Neural progenitor cell (in vitro differentiated cells): ENCODE data around the gene OR6C6. TPM values are rescaled to one million over a fixed set of nuclear protein-coding genes. Genes with fewer than 3 reads are reported as not detected.
"Not testable (repeated sequence)": the region's sequence is repeated elsewhere in the genome, so short reads cannot be mapped to it uniquely, and the experiment has no call there.

Experiments used
- DNase-seq: peaks from one replicate; pipeline ENCODE4 v3.0.0-alpha.2; 2016; ENCODE audit warnings: low spot score
- H2AFZ ChIP-seq: fragments of 200-600 bp; sonication (generic); replicated peaks from 2 replicates; pipeline ENCODE4 v1.6.1; 2016; ENCODE audit warnings: antibody characterized with exemption
- H3F3A ChIP-seq: fragments of 200-600 bp; sonication (generic); 2 replicates; pipeline ENCODE4 v1.6.1; 2016; ENCODE audit warnings: antibody characterized with exemption, low read depth
- H3K27ac ChIP-seq: fragments of 200-600 bp; sonication (generic); 2 replicates; pipeline ENCODE4 v1.5.1; 2016; ENCODE audit warnings: mild to moderate bottlenecking
- H3K27me3 ChIP-seq: fragments of 200-600 bp; sonication (generic); 2 replicates; pipeline ENCODE4 v1.6.1; 2016; ENCODE audit warnings: mild to moderate bottlenecking, moderate library complexity
- H3K36me3 ChIP-seq: fragments of 200-600 bp; sonication (generic); 2 replicates; pipeline ENCODE4 v1.5.1; 2016
- H3K4me1 ChIP-seq: fragments of 200-600 bp; sonication (generic); 2 replicates; pipeline ENCODE4 v1.6.1; 2016; ENCODE audit warnings: mixed run types
- H3K4me2 ChIP-seq: fragments of 200-600 bp; sonication (generic); 2 replicates; pipeline ENCODE4 v1.6.1; 2016
- H3K4me3 ChIP-seq: fragments of 200-600 bp; sonication (generic); 2 replicates; pipeline ENCODE4 v1.5.1; 2016
- H3K79me2 ChIP-seq: fragments of 200-600 bp; sonication (generic); 2 replicates; pipeline ENCODE4 v1.6.1; 2016; ENCODE audit warnings: low read depth
- H3K9ac ChIP-seq: fragments of 200-600 bp; sonication (generic); 2 replicates; pipeline ENCODE4 v1.6.1; 2016
- H3K9me3 ChIP-seq: fragments of 200-600 bp; sonication (generic); 2 replicates; pipeline ENCODE4 v1.5.1; 2016; ENCODE audit warnings: low read depth
- H4K20me1 ChIP-seq: fragments of 200-600 bp; sonication (generic); 2 replicates; pipeline ENCODE4 v1.6.1; 2016; ENCODE audit warnings: low read depth
- H3K27ac Mint-ChIP-seq: 3 replicates; pipeline ENCODE4 v1.8.0; 2021; ENCODE audit warnings: mixed read lengths
- H3K27me3 Mint-ChIP-seq: 2 replicates; pipeline ENCODE4 v1.8.0; 2022; ENCODE audit warnings: low read depth, mild to moderate bottlenecking, inconsistent platforms, moderate library complexity, mixed read lengths; ENCODE audit not compliant: insufficient read depth
- H3K36me3 Mint-ChIP-seq: 3 replicates; pipeline ENCODE4 v1.8.0; 2021; ENCODE audit warnings: mixed read lengths
- H3K4me1 Mint-ChIP-seq: 3 replicates; pipeline ENCODE4 v1.8.0; 2021; ENCODE audit warnings: mixed read lengths
- H3K4me3 Mint-ChIP-seq: 3 replicates; pipeline ENCODE4 v1.8.0; 2021; ENCODE audit warnings: mild to moderate bottlenecking, moderate library complexity, mixed read lengths
- H3K9me3 Mint-ChIP-seq: 3 replicates; pipeline ENCODE4 v1.8.0; 2020; ENCODE audit warnings: mixed read lengths
- CTCF ChIP-seq: fragments of 200-600 bp; sonication (generic); IDR thresholded peaks from 2 replicates; pipeline ENCODE4 v1.5.1; 2017; ENCODE audit warnings: antibody characterized with exemption, mild to moderate bottlenecking
- EZH2 ChIP-seq: fragments of 200-600 bp; sonication (generic); IDR thresholded peaks from 2 replicates; pipeline ENCODE4 v1.6.1; 2017; ENCODE audit warnings: antibody characterized with exemption, mild to moderate bottlenecking, moderate library complexity
- EZH2phosphoT487 ChIP-seq: fragments of 200-600 bp; sonication (generic); IDR thresholded peaks from 2 replicates; pipeline ENCODE4 v1.6.1; 2017; ENCODE audit warnings: antibody characterized with exemption
- total RNA-seq: library from RNA; depleted of rRNA; stranded (reverse); fragments of >200 nt; gene quantifications from 2 replicates; pipeline ENCODE4 v1.2.3, GENCODE V29; 2015; ENCODE audit warnings: low replicate concordance

OR6C6 gene
- not detected in 2 replicates for total RNA-seq

DNA sequence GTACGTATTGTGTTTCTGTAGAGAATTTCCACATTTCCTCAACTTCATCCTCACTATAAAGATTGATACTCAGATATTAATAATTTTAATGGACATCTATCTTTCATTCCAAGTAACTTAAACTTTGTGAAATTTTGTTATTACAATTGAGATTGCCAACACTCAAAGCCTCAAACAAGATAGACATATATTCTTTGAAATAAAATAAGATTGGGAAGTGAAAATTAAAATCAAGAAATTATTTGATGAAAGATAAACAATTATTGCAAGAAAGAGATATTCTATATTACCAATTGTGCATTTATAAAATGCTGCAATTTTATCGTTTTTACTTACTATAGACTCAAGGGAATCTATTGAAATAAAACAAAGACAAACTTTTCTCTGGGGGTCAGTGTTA is at the start of gene OR6C6:
TSS of gene OR6C6 (minus strand) at position 101 of the 400 bp plus-strand sequence. CDS start 1,337 bp downstream, outside the sequence.
- H3K36me3 ChIP-seq, result no peaks in the 10 kb centered on the region
- no peak within 1 kb of the TSS for H3K9ac ChIP-seq
- Mint-ChIP-seq H3K36me3 (no peaks in the 10 kb centered on the region), H3K4me1 (no peaks in the 10 kb centered on the region), H3K27ac (no peak within 1 kb of the TSS), H3K27me3 (no peaks in the 10 kb centered on the region), H3K4me3 (no peak within 1 kb of the TSS), H3K9me3 (no peaks in the 10 kb centered on the region)
- no peaks in the 10 kb centered on the region for H3K4me1 ChIP-seq
- no peak within 1 kb of the TSS for H3K4me2 ChIP-seq
- no peaks in the 10 kb centered on the region for H4K20me1 ChIP-seq
- no peaks in the 10 kb centered on the region for H3F3A ChIP-seq
- no peak for DNase-seq
- H3K27me3 ChIP-seq, result no peaks in the 10 kb centered on the region
- no peak within 1 kb of the TSS for H3K27ac ChIP-seq
- no peak for TF ChIP-seq EZH2
- H3K9me3 ChIP-seq, result no peaks in the 10 kb centered on the region
- H3K4me3 ChIP-seq, result no peak within 1 kb of the TSS
- no peak within 1 kb of the TSS for H2AFZ ChIP-seq
- no peaks in the 10 kb centered on the region for H3K79me2 ChIP-seq

- Histone ChIP-seq H2AFZ (peak overlapping the region; percentile 57), H3K27me3 (no peaks in the 10 kb centered on the region), H4K20me1 (no peaks in the 10 kb centered on the region), H3F3A (no peaks in the 10 kb centered on the region), H3K36me3 (no peaks in the 10 kb centered on the region), H3K4me1 (peaks cover 8% of the 10 kb centered on the region), H3K9ac (no peak overlapping the region), H3K4me2 (no peak overlapping the region), H3K79me2 (no peaks in the 10 kb centered on the region), H3K4me3 (no peak overlapping the region), H3K27ac (no peak overlapping the region), H3K9me3 (no peaks in the 10 kb centered on the region)
- Mint-ChIP-seq H3K4me1 (peaks cover 2% of the 10 kb centered on the region), H3K27ac (no peak overlapping the region), H3K36me3 (no peaks in the 10 kb centered on the region), H3K4me3 (no peak overlapping the region), H3K27me3 (no peaks in the 10 kb centered on the region), H3K9me3 (no peaks in the 10 kb centered on the region)
- DNase-seq, result no peak
- no peak for TF ChIP-seq EZH2
- no peak for TF ChIP-seq EZH2phosphoT487
These were observed 39.6 kb upstream of the OR6C6 start for GRCh38 chr12:55336002-55336401.

GRCh38 chr12:55330446-55330845 is 34.1 kb upstream of the OR6C6 start, which contains the start of gene OR6C3:
Gene OR6C3, plus strand, starts transcription at chr12:55330746. Its CDS starts 955 bp downstream, at chr12:55331701.
- Histone ChIP-seq H3K4me3 (no peak within 1 kb of the TSS), H3K4me1 (no peaks in the 10 kb centered on the region), H3K27ac (no peak within 1 kb of the TSS), H3K9ac (no peak within 1 kb of the TSS), H3K79me2 (no peaks in the 10 kb centered on the region), H2AFZ (no peak within 1 kb of the TSS), H4K20me1 (no peaks in the 10 kb centered on the region), H3K36me3 (no peaks in the 10 kb centered on the region), H3K9me3 (no peaks in the 10 kb centered on the region), H3K4me2 (no peak within 1 kb of the TSS), H3F3A (no peaks in the 10 kb centered on the region), H3K27me3 (no peaks in the 10 kb centered on the region)
- no peak for DNase-seq
- Mint-ChIP-seq H3K27me3 (no peaks in the 10 kb centered on the region), H3K4me1 (peaks cover 2% of the 10 kb centered on the region), H3K9me3 (no peaks in the 10 kb centered on the region), H3K36me3 (no peaks in the 10 kb centered on the region), H3K4me3 (no peak within 1 kb of the TSS), H3K27ac (no peak within 1 kb of the TSS)
- TF ChIP-seq CTCF (no peak), EZH2 (no peak), EZH2phosphoT487 (no peak)

DNA sequence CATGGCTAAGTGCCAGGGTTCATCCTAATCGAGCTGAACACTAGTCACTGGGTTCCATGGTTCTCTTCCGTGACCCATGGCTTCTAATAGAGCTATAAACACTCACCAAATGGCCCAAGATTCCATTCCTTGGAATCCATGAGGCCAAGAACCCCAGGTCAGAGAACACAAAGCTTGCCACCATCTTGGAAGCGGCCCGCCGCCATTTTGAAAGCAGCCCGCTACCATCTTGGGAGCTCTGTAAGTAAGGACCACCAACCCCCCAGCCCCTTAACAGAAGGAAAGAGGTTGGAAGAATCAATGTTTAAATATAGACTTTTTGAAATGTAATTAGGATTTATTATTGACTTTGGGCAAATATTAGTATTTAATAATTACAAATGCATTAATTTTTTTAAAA is 29.4 kb upstream of the OR6C6 start:
- not testable (repeated sequence) for H3K4me2 ChIP-seq, H3K9ac ChIP-seq, H3K4me1 ChIP-seq, H3K9me3 Mint-ChIP-seq, H3F3A ChIP-seq, H3K4me1 Mint-ChIP-seq, DNase-seq, H3K9me3 ChIP-seq, H3K4me3 Mint-ChIP-seq, H3K4me3 ChIP-seq, H3K27ac Mint-ChIP-seq, H3K27me3 ChIP-seq, H3K27me3 Mint-ChIP-seq, H3K27ac ChIP-seq, H3K36me3 ChIP-seq, H3K79me2 ChIP-seq, H3K36me3 Mint-ChIP-seq, H4K20me1 ChIP-seq
- H2AFZ ChIP-seq, result peak overlapping the region; percentile 63

GRCh38 chr12:55320201-55320600 is 23.8 kb upstream of the OR6C6 start:
- H3K9me3 ChIP-seq, result no peaks in the 10 kb centered on the region
- H3K4me1 Mint-ChIP-seq, result no peaks in the 10 kb centered on the region
- no peaks in the 10 kb centered on the region for H4K20me1 ChIP-seq
- H3K27ac ChIP-seq, result no peak overlapping the region
- no peak overlapping the region for H3K27ac Mint-ChIP-seq
- no peak overlapping the region for H3K4me3 Mint-ChIP-seq
- H3F3A ChIP-seq, result no peaks in the 10 kb centered on the region
- H3K4me1 ChIP-seq, result no peaks in the 10 kb centered on the region
- H3K79me2 ChIP-seq, result no peaks in the 10 kb centered on the region
- H3K9me3 Mint-ChIP-seq, result no peaks in the 10 kb centered on the region
- H3K4me2 ChIP-seq, result no peak overlapping the region
- H3K27me3 ChIP-seq, result no peaks in the 10 kb centered on the region
- H3K4me3 ChIP-seq, result no peak overlapping the region
- DNase-seq, result no peak
- H3K9ac ChIP-seq, result no peak overlapping the region
- H3K27me3 Mint-ChIP-seq, result no peaks in the 10 kb centered on the region
- no peak overlapping the region for H2AFZ ChIP-seq
- no peaks in the 10 kb centered on the region for H3K36me3 Mint-ChIP-seq
- no peaks in the 10 kb centered on the region for H3K36me3 ChIP-seq
- TF ChIP-seq EZH2, result no peak
- no peak for TF ChIP-seq EZH2phosphoT487
- no peak for TF ChIP-seq CTCF
